GM23248 (cell line): ENCODE measurements around the gene CFTR. TPM values are rescaled to one million over a fixed set of nuclear protein-coding genes. Genes with fewer than 3 reads are reported as not detected.

Source experiments
- DNase-seq: peaks from one replicate; pipeline ENCODE4 v3.0.0-alpha.2; 2015
- H2AFZ ChIP-seq: fragments of 200-600 bp; sonication (generic); 2 replicates; pipeline ENCODE4 v1.6.1; 2016; ENCODE audit warnings: antibody characterized with exemption
- H3F3A ChIP-seq: fragments of 200-600 bp; sonication (generic); 2 replicates; pipeline ENCODE4 v1.6.1; 2016; ENCODE audit warnings: mild to moderate bottlenecking, antibody characterized with exemption, mixed run types; ENCODE audit not compliant: insufficient read depth
- H3K27ac ChIP-seq: fragments of 200-600 bp; sonication (generic); 2 replicates; pipeline ENCODE4 v1.5.1; 2016; ENCODE audit warnings: mild to moderate bottlenecking
- H3K27me3 ChIP-seq: fragments of 200-600 bp; sonication (generic); replicated peaks from 2 replicates; pipeline ENCODE4 v1.6.1; 2016; ENCODE audit warnings: mild to moderate bottlenecking; ENCODE audit not compliant: insufficient read depth
- H3K36me3 ChIP-seq: fragments of 200-600 bp; sonication (generic); 2 replicates; pipeline ENCODE4 v1.6.1; 2016; ENCODE audit warnings: low read depth, mild to moderate bottlenecking
- H3K4me1 ChIP-seq: fragments of 200-600 bp; sonication (generic); 2 replicates; pipeline ENCODE4 v1.6.1; 2016; ENCODE audit warnings: mild to moderate bottlenecking; ENCODE audit not compliant: insufficient read depth
- H3K4me2 ChIP-seq: fragments of 200-600 bp; sonication (generic); one replicate; pipeline ENCODE4 v1.6.1; 2016; ENCODE audit warnings: mild to moderate bottlenecking; ENCODE audit not compliant: unreplicated experiment
- H3K4me3 ChIP-seq: fragments of 200-600 bp; sonication (generic); 2 replicates; pipeline ENCODE4 v1.5.1; 2016; ENCODE audit warnings: mild to moderate bottlenecking
- H3K79me2 ChIP-seq: fragments of 200-600 bp; sonication (generic); 2 replicates; pipeline ENCODE4 v1.6.1; 2016; ENCODE audit warnings: mild to moderate bottlenecking; ENCODE audit not compliant: insufficient read depth
- H3K9ac ChIP-seq: fragments of 200-600 bp; sonication (generic); 2 replicates; pipeline ENCODE4 v1.6.1; 2016; ENCODE audit warnings: mild to moderate bottlenecking
- H3K9me2 ChIP-seq: fragments of 200-600 bp; sonication (generic); 2 replicates; pipeline ENCODE4 v1.6.1; 2016; ENCODE audit warnings: mixed run types, mild to moderate bottlenecking, moderate library complexity; ENCODE audit not compliant: insufficient read depth
- H3K9me3 ChIP-seq: fragments of 200-600 bp; sonication (generic); one replicate; pipeline ENCODE4 v1.6.1; 2017; ENCODE audit warnings: low read depth
- H4K20me1 ChIP-seq: fragments of 200-600 bp; sonication (generic); 2 replicates; pipeline ENCODE4 v1.6.0; 2016; ENCODE audit not compliant: insufficient read depth
- EZH2 ChIP-seq: fragments of 200-600 bp; sonication (generic); IDR thresholded peaks from 2 replicates; pipeline ENCODE4 v1.6.1; 2018; ENCODE audit warnings: antibody characterized with exemption, mild to moderate bottlenecking; ENCODE audit not compliant: insufficient read depth, poor library complexity, severe bottlenecking
- EZH2phosphoT487 ChIP-seq: fragments of 200-600 bp; sonication (generic); IDR thresholded peaks from 2 replicates; pipeline ENCODE4 v1.6.1; 2018; ENCODE audit warnings: antibody characterized with exemption, moderate library complexity, mild to moderate bottlenecking, low read depth; ENCODE audit not compliant: insufficient read depth
- WGBS, 2 experiments: methylation state at CpG; one replicate each; pipeline ENCODE4 v1.1.6; 2015 to 2017; ENCODE audit warnings: low lambda C conversion rate in 2 of 2, low coverage in 1 of 2; ENCODE audit errors: missing lambda C conversion rate in 2 of 2; 5-methylcytosine and 5-hydroxymethylcytosine counted together
- in situ Hi-C: fragments of 300-500 bp; cut with MboI; formaldehyde crosslinking; loops from 2 replicates; pipeline ENCODE4 v1.15.0; 2020
- polyA plus RNA-seq: library from polyadenylated mRNA; unstranded; fragments of >200 nt; fragmentation: Nextera tagmentation; extraction: Ambion mirVana; gene quantifications from 2 replicates; pipeline ENCODE4 v1.2.1, GENCODE V29; 2016
- total RNA-seq: library from RNA; depleted of rRNA; stranded (reverse); fragments of >200 nt; shearing (Covaris generic); gene quantifications from 2 replicates; pipeline ENCODE4 v1.2.3, GENCODE V29; 2014

CFTR gene
- total and polyA plus RNA-seq, 2 experiments from 2014 or later: not detected

DNA sequence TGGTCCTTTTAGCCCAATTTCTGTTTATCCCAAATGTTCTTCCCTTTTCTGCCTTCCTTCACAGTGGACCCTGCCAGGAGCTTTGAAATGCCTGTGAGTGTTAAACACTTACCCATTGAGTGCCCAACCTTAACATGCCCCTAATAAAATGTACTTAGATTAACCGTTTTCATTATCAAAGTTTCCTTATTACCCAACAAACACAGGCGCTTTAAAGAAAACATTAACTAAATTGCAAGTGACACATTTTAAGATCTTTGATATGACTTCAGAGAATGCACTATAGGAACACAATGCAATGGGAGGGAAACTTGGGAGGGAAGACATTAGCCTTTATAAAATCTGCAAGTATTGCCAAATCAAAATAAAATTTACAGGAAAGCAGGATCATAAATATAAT is 177.0 kb downstream of the CFTR start:
- no peak for DNase-seq
- Histone ChIP-seq H3F3A (no peaks in the 10 kb centered on the region), H3K9ac (no peak overlapping the region), H3K4me1 (no peaks in the 10 kb centered on the region), H3K27ac (no peak overlapping the region), H3K9me3 (no peaks in the 10 kb centered on the region), H3K4me3 (no peak overlapping the region), H3K36me3 (no peaks in the 10 kb centered on the region), H3K79me2 (no peaks in the 10 kb centered on the region), H3K9me2 (no peaks in the 10 kb centered on the region), H3K27me3 (no peaks in the 10 kb centered on the region), H3K4me2 (no peak overlapping the region), H4K20me1 (no peaks in the 10 kb centered on the region), H2AFZ (no peak overlapping the region)
- in situ Hi-C loops: no loop called here
- TF ChIP-seq EZH2 (no peak), EZH2phosphoT487 (no peak)
- WGBS, 2 experiments: 7 to 8% methylated on average over 2 of the region's 2 CpGs

DNA sequence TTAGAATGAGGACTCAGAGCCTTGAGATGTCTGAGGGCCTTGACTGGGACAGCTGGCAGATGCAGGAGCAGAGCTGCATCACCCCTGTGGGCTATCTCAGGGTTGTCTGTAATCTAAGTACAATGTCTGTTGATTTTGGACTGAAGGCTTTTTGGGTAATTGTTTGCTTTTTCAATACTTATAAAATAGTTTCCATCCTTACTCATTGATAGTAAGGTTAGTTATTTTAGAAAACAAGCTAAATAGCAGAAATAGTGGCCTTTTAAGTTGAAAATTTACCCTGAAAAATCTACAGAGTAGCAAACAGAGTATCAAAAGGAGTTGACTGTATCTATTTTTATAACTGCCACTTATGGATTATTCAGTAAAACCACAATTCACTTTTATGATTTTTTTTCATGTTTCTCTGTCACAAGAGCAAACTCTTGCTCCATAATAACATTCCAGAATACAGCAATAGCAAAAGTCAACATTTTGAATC is 179.7 kb downstream of the CFTR start:
- no peak overlapping the region for H3K4me3 ChIP-seq
- in situ Hi-C loops: no loop called here
- H3F3A ChIP-seq: no peaks in the 10 kb centered on the region
- TF ChIP-seq EZH2 (no peak), EZH2phosphoT487 (no peak)
- no peak for DNase-seq
- no peaks in the 10 kb centered on the region for H3K27me3 ChIP-seq
- no peaks in the 10 kb centered on the region for H3K36me3 ChIP-seq
- no peaks in the 10 kb centered on the region for H3K9me3 ChIP-seq
- H3K4me2 ChIP-seq: no peak overlapping the region
- H3K27ac ChIP-seq: no peak overlapping the region
- H3K9ac ChIP-seq: no peak overlapping the region
- no peaks in the 10 kb centered on the region for H3K79me2 ChIP-seq
- no peaks in the 10 kb centered on the region for H3K4me1 ChIP-seq
- no peaks in the 10 kb centered on the region for H4K20me1 ChIP-seq
- H2AFZ ChIP-seq: no peak overlapping the region
- H3K9me2 ChIP-seq: no peaks in the 10 kb centered on the region

DNA sequence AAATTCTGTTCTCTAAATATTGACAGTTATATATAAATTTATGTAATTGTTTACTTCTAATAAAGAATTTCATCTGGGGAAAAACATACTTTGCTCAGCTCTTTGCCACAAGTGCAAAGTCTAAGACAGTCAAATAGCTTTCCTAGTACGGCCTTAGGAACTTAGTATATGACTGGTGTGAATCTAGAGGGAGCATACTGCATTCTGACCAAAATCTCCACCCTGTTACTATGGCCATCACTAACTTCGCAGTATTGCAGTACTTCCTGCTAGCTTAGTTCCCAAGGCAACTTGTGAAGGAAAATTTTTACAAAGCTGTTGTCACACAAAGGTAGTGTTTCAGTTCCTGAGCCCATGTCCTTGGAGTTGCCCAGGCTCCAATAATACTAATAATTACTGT is 181.5 kb downstream of the CFTR start:
- Histone ChIP-seq H3F3A (no peaks in the 10 kb centered on the region), H3K36me3 (no peaks in the 10 kb centered on the region), H4K20me1 (no peaks in the 10 kb centered on the region), H3K27me3 (no peaks in the 10 kb centered on the region), H3K9ac (no peak overlapping the region), H3K79me2 (no peaks in the 10 kb centered on the region), H3K9me2 (no peaks in the 10 kb centered on the region), H3K4me1 (no peaks in the 10 kb centered on the region), H3K4me2 (no peak overlapping the region), H2AFZ (no peak overlapping the region), H3K27ac (no peak overlapping the region), H3K4me3 (no peak overlapping the region), H3K9me3 (no peaks in the 10 kb centered on the region)
- TF ChIP-seq EZH2 (no peak), EZH2phosphoT487 (no peak)
- in situ Hi-C loops: no loop called here
- no peak for DNase-seq
- 3 to 7% methylated on average over 2 of the region's 2 CpGs for WGBS, 2 experiments

DNA sequence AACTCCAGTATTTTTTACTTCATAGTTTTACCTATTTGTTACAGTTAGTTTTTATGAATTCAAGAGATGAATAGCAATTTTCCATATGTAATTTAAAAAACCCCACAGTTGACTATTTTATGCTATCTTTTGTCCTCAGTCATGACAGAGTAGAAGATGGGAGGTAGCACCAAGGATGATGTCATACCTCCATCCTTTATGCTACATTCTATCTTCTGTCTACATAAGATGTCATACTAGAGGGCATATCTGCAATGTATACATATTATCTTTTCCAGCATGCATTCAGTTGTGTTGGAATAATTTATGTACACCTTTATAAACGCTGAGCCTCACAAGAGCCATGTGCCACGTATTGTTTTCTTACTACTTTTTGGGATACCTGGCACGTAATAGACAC is 184.2 kb downstream of the CFTR start:
- H2AFZ ChIP-seq: no peak overlapping the region
- no peaks in the 10 kb centered on the region for H3K79me2 ChIP-seq
- H4K20me1 ChIP-seq: no peaks in the 10 kb centered on the region
- 8% methylated on average over 3 of the region's 3 CpGs for WGBS, 2 experiments
- in situ Hi-C loops: no loop called here
- H3K9me2 ChIP-seq: no peaks in the 10 kb centered on the region
- H3K4me1 ChIP-seq: no peaks in the 10 kb centered on the region
- H3F3A ChIP-seq: no peaks in the 10 kb centered on the region
- H3K9ac ChIP-seq: no peak overlapping the region
- H3K9me3 ChIP-seq: no peaks in the 10 kb centered on the region
- no peak overlapping the region for H3K4me3 ChIP-seq
- no peak for DNase-seq
- no peaks in the 10 kb centered on the region for H3K27me3 ChIP-seq
- no peak overlapping the region for H3K4me2 ChIP-seq
- H3K27ac ChIP-seq: no peak overlapping the region
- TF ChIP-seq EZH2: no peak
- TF ChIP-seq EZH2phosphoT487: no peak
- no peaks in the 10 kb centered on the region for H3K36me3 ChIP-seq

DNA sequence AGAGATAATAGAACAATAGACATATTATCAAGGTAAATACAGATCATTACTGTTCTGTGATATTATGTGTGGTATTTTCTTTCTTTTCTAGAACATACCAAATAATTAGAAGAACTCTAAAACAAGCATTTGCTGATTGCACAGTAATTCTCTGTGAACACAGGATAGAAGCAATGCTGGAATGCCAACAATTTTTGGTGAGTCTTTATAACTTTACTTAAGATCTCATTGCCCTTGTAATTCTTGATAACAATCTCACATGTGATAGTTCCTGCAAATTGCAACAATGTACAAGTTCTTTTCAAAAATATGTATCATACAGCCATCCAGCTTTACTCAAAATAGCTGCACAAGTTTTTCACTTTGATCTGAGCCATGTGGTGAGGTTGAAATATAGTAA is 185.5 kb downstream of the CFTR start:
- Histone ChIP-seq H3K4me3 (no peak overlapping the region), H3F3A (no peaks in the 10 kb centered on the region), H3K9me3 (no peaks in the 10 kb centered on the region), H3K36me3 (no peaks in the 10 kb centered on the region), H3K27ac (no peak overlapping the region), H3K9me2 (no peaks in the 10 kb centered on the region), H2AFZ (no peak overlapping the region), H3K4me1 (no peaks in the 10 kb centered on the region), H3K27me3 (no peaks in the 10 kb centered on the region), H3K79me2 (no peaks in the 10 kb centered on the region), H4K20me1 (no peaks in the 10 kb centered on the region), H3K4me2 (no peak overlapping the region), H3K9ac (no peak overlapping the region)
- no peak for DNase-seq
- in situ Hi-C loops: no loop called here
- TF ChIP-seq EZH2 (no peak), EZH2phosphoT487 (no peak)
